GM12864 (cell line): ENCODE data around the gene ILRUN.
"Not testable (repeated sequence)": the region's sequence is repeated elsewhere in the genome, so short reads cannot be mapped to it uniquely, and the experiment has no call there.

Experiments used
- DNase-seq: peaks from one replicate; pipeline ENCODE4 v3.0.0-alpha.2; 2011; ENCODE audit warnings: low read depth
- H3K4me3 ChIP-seq: 2 replicates; pipeline ENCODE4 v1.5.1; 2011; ENCODE audit warnings: mild to moderate bottlenecking, low read depth, low read length, control low read depth
- CTCF ChIP-seq: IDR thresholded peaks from 2 replicates; pipeline ENCODE4 v1.5.1; 2011; ENCODE audit warnings: low read depth, mild to moderate bottlenecking, moderate library complexity, low read length, control low read depth, inconsistent platforms; ENCODE audit errors: missing control alignments

ILRUN gene

GRCh38 chr6:34731393-34732060, 35.0 kb upstream of the ILRUN start:
- no peak overlapping the region for H3K4me3 ChIP-seq
- no peak for DNase-seq
- no peak for TF ChIP-seq CTCF

GRCh38 chr6:34729631-34730470, 33.3 kb upstream of the ILRUN start:
- no peak for DNase-seq
- H3K4me3 ChIP-seq, result no peak overlapping the region
- no peak for TF ChIP-seq CTCF

- no peak for DNase-seq
- TF ChIP-seq CTCF, result no peak
- H3K4me3 ChIP-seq, result no peak overlapping the region
Measured at GRCh38 chr6:34726055-34726454, 29.5 kb upstream of the ILRUN start.

- no peak for DNase-seq
- H3K4me3 ChIP-seq, result no peak overlapping the region
- TF ChIP-seq CTCF, result no peak
Measured at GRCh38 chr6:34723203-34723602, 26.6 kb upstream of the ILRUN start.

- DNase-seq, result no peak
- no peak for TF ChIP-seq CTCF
- no peak overlapping the region for H3K4me3 ChIP-seq
Measured at GRCh38 chr6:34722451-34722850, 25.9 kb upstream of the ILRUN start.

- not testable (repeated sequence) for H3K4me3 ChIP-seq, DNase-seq
Measured at GRCh38 chr6:34720160-34720559, 23.6 kb upstream of the ILRUN start.

- H3K4me3 ChIP-seq, DNase-seq: not testable (repeated sequence)
Measured at GRCh38 chr6:34719646-34720045, 23.1 kb upstream of the ILRUN start.

GRCh38 chr6:34718976-34719375, 22.4 kb upstream of the ILRUN start:
- H3K4me3 ChIP-seq, result no peak overlapping the region
- no peak for DNase-seq
- no peak for TF ChIP-seq CTCF
